Stimulated activated CD4-positive, alpha-beta T cell treated with anti-CD3 and anti-CD28 coated beads, Interleukin-1b, Interleukin-23, amount 100 ng/mL, for 48 hours (primary cell): ENCODE data around the gene TXNRD1.
"Not testable (repeated sequence)": the region's sequence is repeated elsewhere in the genome, so short reads cannot be mapped to it uniquely, and the experiment has no call there.

Source experiments
- DNase-seq: peaks from one replicate; pipeline ENCODE4 v3.0.0-alpha.2; 2020

The TXNRD1 gene

DNA sequence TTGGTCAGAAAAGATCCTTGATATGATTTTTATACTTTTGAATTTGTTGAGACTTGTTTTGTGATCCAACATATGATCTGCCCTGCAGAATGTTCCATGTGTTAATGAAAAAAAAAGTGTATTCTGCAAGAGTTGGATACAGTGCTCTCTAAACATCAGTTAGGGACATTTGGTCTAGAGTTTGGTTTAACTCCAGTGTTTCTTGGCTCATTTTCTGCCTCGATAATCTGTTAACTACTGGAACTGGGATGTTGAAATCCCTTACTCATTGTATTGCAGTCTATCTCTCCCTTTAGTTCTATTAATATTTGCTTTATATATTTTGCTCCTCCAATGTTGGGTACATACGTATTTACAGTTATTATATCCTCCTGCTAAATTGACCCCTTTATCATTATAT, 18.3 kb upstream of the TXNRD1 start:
- no peak for DNase-seq

DNA sequence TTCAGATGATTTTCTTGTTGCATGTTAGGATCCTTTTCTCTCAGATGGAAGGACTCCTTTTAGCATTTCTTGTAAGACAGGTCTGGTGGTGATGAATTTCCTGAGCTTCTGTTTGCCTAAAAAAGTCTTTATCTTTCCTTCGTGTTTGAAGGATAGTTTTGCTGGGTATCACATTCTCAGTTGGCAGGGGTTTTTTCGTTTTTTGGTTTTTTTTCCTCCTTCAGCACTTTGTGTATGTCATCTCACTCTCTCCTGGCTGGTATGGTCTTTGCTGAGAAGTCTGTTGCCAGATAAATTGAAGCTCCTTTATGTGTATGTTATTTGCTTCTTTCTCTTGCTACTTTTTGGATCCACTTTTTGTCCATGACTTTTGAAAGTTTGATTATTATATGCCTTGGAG, 15.6 kb upstream of the TXNRD1 start:
- DNase-seq = no peak

DNA sequence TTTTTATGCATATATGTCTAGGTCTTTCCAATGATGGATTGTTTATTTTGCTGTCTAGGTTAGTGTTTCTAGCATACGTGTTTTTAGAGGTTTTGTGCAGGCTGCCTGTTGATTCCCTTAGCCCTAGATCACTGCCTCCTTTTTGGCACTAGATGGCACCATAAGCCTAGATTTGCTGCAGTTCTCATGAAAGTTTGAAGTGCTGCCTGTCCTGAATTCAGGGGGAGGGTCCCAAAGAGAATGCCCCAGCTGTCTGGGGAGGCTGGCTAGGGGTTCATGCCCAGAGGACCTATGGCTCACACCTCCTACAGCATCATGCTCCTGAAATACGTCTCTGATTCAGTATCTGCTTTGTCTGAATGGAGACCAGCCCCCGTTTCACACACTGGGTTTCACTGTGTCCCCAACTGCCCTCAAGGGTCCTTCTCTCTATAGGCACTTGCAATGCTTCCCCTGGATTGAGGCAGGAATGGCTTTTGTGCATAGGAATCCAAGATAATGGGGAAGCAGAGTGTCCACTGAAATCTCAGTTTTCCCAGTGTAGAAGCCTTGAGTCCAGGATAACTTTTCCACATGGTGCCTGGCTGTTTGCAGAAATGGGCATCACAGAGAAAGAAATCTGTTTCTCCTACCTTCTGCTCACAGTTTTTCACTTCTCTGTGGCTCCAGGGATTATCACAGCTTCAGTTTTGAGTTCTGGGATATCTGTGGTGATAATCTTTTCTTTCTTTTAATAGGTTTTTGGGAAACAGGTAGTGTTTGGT, 14.2 kb upstream of the TXNRD1 start:
- peak; percentile 28 for DNase-seq

DNA sequence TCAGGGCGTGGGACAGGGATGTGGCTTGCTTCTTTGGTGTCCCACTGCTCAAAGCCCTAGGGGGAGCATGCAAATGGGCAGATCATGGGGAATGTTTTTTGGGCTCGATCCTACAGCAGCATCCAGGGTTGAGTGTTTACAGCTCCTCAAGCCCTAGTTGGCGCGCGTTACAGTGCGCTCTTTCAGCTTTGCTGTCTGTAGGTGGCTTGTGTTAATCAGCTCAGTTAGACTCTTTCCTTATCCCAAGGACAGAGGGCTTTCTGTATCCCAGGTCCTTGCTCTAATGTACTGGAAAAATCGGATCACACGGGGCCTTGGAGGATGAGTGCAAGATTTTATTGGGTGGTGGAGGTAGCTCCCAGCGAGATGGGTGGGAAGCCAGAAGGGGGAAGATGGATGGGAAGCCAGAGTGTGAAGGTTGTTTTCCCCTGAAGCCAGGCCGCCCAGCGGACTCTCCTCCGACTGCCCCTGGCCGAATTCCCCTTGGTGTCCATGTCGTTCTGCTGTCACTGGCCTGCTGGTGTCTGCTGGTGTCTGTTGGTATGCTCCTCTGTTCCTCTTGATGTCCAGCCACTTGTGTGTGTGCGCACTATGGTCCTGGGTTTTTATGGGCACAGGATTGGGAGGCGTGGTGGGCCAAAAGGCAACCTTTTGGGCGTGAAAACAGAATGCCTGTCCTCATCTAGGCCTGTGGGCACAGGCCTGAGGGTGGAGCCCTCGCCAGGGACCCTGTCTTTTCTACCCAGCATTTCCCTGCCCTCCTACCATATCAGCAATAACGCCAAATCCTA, 10.7 kb upstream of the TXNRD1 start:
- no peak for DNase-seq

DNA sequence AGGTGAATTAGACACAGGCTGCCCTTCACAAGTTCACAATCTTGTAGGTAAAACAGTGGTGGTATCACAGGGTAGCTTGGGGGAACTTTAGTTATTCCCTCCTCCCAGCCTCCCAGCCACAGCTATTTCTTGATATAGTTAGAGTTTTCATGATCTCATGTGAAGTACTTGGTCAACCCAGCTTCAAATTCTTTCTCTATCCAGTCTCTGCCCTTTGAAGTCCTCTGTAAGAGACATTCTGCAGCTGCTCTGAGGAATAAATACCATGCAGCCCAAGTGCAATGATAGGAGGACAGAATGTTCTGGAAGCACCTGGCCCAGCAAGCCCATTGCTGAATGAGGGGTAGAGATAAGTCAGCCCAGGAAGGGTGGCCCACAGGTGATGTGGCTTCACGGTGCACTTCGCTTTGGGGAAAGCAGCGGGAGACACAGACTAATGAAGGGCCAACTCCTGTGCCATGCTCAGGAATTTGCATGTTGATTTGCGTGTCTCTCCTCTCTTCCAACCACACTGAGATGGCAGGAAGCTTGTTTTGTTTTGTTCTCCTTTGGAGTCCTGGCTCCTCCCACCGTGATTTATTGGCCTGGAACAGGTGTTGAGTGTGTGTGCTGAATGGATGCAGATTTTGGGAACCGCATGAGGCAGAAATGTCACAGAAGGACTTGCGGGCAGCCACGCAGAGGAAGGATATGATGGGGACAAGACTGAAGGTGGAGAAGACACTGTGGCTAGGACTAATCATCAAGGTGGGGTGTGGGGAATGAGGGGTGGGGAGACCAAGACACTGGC, 8.0 kb upstream of the TXNRD1 start:
- DNase-seq = no peak

DNA sequence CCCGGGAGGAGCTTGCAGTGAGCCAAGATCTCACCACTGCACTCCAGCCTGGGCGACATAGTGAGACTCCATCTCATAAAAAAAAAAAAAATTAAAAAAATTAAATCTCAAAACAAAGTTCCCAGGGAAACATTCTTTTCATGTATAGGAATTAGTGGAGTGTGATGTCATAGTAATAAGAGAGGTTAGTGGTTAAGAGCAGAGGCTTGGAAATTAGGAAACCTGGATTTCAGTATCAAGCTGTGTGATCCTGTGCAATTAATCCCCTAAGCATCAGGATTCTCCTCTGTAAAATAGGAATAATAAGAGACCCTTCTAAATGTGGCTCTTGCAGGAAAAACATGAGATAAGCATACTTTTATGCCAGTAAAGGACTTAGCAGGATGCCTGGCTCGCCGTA, 3.1 kb upstream of the TXNRD1 start:
- DNase-seq = no peak

DNA sequence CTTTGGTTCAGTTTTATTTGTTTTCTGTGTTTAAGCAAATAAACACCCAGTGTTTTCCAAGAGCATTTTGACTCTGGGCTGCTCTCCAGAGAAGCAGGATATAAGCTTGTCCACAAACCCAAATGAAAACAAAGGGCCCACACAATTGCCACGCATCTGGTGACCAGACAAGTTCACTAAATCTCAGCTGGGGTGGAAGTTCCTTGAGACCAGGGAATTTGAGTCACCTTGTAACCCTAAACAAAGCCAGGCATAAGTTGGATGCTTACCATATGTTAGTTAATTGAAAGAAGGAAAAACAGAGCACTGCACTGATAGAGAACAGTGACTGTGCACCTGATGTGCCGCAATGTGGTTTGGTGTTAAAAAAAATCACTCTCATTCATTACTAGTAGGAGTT, 1.6 kb upstream of the TXNRD1 start:
- DNase-seq = no peak

DNA sequence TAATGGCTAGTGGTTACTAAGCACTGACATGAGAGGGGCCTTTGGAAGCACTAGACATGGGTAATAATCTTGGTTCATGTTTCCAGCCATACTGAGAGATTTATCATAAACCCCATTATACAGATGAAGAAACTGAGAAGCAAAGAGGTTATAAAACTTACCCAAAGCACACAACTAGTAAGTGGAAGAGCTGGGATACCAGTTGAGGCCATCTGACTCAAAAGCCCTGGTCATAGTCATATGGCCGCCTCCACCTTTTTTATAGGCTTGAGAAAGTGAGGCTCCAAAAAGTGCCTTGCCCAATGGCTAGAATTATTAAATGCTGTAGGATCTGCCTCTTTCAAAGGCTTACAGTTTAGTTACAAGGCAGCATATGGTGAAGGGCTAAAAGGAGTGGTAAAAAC, 944 bp downstream of the TXNRD1 start:
- no peak for DNase-seq

DNA sequence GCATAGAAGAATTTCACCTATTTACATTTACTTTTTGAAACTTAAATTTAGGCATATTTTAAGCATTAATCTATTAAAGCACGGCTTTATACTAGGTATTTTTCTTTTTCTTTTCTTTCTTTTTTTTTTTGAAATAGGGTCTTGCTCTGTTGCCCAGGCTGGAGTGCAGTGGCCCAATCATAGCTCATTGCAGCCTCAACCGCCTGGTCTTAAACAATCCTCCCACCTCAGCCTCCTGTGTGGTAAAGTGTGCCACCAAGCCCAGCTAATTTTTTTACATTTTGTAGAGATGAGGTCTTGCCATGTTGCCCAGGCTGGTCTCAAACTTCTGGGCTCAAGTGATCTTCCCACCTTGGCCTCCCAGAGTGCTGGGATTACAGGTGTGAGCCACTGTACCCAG, 2.9 kb downstream of the TXNRD1 start:
- DNase-seq = not testable (repeated sequence)

DNA sequence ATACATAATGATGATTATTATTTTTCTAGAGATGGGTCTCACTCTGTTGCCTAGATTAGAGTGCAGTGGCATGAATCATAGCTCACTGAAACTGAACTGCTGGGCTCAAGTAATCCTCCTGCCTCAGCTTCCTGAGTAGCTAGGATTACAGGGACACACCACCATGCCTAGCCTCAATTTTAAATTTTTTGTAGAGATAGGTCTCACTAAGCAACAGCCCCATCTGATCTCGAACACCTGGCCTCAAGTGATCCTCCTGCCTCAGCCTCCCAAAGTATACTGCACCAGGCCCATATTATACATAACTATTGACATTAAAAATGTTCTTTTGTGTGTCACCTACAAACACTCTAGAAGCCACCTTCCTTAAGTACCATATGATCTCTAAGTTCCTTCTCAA, 3.4 kb downstream of the TXNRD1 start:
- no peak for DNase-seq

DNA sequence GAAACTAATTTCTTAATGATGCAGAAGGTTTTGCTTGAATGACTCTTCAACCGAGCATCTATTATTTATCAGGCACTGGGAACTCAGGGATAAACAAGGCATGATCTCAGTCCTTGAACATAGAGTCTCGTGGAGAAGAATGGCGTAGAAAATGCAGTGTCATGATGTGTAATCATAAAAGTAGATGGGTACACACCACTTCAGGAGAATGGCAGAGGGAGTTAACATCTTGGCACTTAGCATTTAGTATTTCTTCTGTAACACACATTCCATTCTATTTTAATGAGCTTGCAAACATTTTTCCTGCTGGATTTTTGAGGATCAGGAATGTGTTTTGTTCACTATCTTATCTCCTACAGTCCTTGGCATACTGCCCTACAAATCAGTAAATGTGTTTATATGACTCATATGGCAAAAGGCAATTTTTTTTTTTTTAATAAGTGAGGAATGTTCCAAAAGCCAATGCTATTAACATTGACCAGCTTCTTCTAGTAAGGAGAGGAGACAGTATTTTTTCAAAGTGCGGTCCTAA, 3.8 kb downstream of the TXNRD1 start:
- no peak for DNase-seq

DNA sequence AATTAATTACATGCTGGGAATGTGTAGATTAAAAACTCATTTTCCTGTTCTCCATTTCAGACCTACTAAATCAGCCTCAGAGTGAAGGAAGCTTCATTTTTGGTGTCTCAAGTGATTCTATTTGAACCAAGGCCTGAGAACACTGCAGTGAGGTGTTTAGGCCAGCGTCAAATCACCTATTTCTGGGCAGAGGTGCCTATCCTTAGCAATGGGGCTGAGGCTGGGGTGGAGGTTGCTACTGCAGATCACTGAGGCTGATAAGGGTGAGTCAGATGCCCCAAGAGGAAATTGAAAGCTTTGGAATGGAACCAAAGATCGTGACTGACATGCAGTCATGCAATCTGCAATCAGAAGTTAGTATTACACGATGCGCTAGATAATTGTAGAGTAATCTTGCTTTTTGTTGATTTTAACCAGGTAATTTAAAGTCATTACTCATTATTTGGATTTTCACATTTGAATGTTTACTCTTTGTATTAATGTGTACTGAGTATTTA, 4.4 kb downstream of the TXNRD1 start:
- peak; percentile 78 for DNase-seq

DNA sequence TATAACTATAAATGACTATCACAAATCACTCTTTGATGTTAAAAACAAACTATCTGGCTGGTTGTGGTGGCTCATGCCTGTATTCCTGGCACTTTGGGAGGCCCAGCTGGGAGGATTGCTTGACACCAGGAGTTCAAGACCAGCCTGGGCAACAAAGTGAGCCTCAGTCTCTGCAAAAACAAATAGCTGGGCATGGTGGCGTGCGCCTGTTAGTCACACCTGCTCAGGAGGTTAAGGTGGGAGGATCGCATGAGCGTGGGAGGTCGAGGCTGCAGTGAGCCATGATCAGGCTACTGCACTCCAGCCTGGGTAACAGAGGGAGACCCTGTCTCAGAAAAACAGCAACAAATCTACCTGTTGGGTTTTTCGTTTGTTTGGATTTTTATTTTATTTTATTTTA, 5.4 kb downstream of the TXNRD1 start:
- peak; percentile 23 for DNase-seq

DNA sequence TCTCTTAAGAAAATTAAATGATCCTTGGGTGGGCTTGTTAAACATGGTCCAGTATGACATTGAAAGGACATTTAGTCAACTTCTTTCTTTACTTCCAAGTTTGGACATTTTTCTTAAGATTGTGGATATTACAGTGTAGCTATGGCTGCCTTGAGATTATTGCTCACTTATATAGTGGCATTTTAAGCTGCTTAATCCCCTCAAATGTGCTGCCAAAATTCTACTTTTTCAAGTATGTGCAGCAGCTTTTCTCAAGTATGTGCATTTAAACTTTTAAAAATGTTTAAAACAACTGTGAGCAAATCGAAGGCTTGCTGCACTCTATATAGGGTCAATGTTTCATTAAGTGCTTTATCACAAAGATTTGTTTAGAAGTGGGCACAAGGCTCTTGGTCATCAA, 7.4 kb downstream of the TXNRD1 start:
- no peak for DNase-seq

DNA sequence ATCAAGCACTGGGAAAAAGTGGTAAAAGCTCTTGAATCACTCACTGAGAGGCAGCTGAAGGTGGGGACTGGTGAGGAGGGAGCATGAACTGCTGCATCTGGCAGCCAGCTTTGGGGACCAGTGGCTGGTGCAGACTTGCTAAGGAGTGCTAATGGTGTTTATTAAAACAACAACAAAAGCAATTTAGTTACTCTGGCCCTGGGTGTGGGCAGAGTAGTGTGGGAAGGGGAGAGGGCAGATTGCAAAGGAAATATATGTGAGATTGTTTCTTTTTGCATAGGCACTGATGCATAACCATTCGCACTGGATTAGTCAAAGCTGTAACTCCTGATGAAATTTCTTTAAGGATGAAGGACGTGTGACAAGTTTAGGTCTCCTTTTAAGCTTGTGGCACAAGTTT, 8.1 kb downstream of the TXNRD1 start:
- no peak for DNase-seq

DNA sequence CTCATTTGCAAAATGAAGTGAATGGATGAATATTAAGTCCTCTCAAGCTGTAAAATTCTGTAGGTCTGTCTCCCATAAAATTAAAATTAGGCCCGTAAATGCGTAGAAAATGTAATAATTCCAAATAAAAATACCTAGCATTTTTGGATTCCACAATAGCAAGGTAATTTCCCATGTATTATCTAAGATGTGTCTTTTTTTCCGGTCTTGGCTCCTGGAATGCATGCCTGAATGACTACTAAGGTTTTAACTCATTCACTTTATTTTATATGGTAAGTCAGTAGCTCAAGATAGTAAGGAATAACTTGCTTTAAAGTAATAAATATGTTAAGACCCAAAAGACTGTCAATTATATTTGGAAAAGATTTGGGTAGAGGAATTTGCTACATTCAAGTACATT, 11.1 kb downstream of the TXNRD1 start:
- no peak for DNase-seq

DNA sequence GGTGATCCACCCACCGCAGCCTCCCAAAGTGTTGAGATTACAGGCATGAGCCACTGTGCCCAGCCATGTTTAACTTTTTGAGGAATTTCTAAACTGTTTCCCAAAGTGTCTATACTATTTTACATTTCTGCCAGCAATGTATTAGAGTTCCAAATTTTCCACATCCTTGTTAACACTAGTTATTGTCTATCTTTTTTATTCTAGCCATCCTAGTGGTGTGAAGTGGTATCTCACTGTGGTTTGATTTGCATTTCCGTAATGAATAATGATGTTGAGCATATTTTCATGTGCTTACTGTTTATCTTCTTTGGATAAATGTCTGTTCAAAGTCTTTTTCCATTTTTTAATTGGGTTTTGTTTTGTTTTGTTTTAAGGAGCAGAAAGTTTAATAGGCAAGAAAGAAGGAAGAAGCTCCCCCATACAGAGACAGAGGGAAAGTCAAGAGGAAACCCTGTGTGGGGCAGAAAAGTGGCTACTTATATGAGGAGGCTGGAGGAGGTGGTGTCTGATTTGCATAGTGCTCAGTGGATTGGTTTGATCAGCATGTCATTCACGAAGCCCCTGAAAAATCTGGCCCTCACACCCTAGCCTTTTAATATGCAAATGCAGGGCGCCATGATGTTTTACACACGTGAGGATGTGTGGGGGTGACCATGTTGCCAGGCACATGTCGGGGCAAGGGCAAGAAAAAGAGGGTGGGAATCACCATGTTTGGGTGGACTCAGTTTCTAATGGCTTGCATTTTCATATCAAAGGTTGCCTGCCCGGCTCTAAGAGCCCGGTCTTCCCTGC, 14.9 kb downstream of the TXNRD1 start:
- no peak for DNase-seq

DNA sequence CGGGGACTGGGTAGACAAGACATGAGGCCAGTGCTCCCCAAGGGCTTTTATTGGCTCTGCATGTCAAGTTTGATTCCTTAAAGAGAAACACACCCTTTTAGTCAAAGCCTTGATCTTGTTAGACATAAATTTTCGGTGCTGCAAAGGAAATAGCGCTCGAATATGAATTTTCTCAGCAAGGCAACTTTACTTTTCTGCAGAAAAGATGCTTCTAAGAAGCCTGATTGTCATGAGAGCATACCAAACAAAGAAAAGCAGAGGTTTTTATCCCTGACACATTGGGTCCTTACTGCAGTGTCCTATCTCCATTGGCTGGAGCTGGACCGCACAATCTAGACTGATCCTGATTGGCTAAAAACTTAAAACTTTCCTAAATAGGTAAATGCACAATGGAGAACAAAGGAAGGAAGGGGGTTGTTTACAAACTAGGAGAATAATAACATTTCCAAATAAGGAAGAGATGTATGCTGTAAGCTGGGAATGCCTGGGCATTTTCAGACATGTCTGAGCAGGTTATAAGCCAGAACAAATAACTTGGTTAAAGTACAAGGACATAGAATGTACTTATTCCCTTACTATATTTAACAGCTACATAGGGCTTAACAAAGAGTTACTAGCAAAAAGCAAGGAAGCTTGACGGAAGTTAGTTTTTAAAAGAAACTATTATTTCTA, 17.2 kb downstream of the TXNRD1 start:
- DNase-seq = no peak

DNA sequence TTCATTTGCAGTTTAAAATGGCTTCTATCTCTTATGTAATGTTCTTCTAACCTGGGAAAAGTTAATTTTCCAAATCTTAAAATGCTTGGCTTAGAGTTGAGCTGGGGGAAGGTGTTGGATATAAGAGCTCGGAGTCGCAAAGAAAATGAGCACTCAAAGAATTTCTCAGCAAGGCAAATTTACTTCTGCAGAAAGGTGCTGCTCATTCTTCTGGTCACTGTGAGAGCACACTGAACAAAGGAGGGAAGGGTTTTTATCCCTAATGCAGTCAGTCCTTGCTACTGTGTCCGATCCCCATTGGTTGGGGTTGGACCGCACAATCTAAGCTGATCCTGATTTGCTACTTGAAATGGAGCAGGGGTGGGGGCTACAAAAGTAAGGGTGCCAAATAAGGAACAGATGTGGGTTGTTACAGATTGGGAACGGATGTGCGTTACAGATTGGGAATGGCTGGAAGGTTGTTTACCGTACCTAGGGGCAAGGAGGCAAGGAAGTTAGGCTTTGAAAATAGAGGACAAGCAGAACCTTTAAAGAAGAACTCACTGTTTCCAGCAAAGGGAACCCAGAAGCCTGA, 19.4 kb downstream of the TXNRD1 start:
- DNase-seq = no peak

DNA sequence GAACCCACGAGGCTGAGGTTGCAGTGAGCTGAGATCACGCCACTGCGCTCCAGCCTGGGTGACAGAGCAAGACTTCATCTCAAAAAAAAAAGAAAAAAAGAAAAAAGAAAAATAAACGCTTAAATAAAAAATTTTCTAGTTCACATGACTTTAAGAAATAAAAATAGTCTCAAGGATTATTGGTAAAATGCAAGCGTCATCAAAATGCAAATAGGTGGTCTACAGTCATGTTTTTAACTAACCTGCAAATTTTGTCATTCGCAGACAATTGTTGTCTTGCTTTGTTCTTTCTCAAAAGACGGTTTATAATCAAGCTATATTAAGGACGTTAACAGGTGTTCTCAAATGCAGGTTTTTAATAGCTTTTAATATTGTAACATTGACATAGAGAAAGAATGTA, 22.4 kb downstream of the TXNRD1 start:
- no peak for DNase-seq

DNA sequence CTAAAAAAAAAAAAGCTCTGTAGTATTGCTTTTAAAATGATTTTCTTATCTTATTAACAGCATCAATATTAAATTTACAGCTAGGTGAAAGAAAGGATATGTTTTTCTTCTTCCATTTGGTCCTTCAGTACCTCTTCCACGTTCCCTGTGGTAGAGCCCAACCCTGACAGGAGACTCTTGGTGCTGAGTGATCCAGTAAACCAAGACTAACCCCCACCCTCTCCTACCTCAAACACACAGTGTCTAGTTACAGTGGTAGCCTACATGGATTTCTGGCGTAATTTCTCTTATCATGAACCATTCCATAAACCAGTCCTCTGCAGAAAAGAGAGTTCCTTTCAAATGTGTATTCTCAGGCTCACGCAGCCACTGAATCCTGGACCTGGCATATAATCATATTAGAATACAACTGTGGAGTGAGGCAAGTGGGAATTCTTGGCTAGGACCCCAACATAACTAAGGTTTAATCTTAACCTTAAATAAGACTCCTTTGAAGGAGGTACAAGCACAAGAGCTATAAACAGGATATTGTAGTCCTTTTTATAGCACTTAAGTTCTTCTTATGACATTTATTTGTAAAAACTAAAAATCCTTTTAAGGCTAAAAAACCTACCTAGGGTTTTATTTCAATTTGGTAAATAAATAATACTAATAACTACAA, 27.1 kb downstream of the TXNRD1 start:
- DNase-seq = no peak
